Panc1 (cell line): Measurements from ENCODE around the gene UFD1. TPM values are rescaled to one million over a fixed set of nuclear protein-coding genes. Genes with fewer than 3 reads are reported as not detected.

Experiments
- ATAC-seq: fragments of 200-7000 bp; cut with Tn5 transposase; 2 replicates; pipeline ENCODE4 v1.9.1; 2020; ENCODE audit warnings: mild to moderate bottlenecking, moderate library complexity
- BruUV-seq: library from RNA; stranded (reverse); fragments of 400-500 nt; replicated peaks from 2 replicates; lab custom pipeline; 2021; lab: Mats Ljungman, UMichigan
- CTCF ChIA-PET: fragments of 300-600 bp; sonication (Branson Sonifier 250); formaldehyde crosslinking; loops from one replicate; lab custom pipeline; 2022; ENCODE audit warnings: antibody characterized with exemption; lab: Charles Lee
- POLR2A ChIA-PET: fragments of 300-600 bp; sonication (Branson Sonifier 250); formaldehyde crosslinking; loops from one replicate; lab custom pipeline; 2022; ENCODE audit warnings: antibody characterized with exemption; lab: Charles Lee
- DNase-seq: peaks from one replicate; pipeline ENCODE4 v3.0.0-alpha.2; 2010; ENCODE audit warnings: low read depth, low spot score
- H3K27ac ChIP-seq: 2 replicates; pipeline ENCODE4 v1.5.1; 2011; ENCODE audit warnings: mild to moderate bottlenecking, low read length, inconsistent platforms
- H3K27me3 ChIP-seq: fragments of 200-500 bp; sonication (Bioruptor generic); 2 replicates; pipeline ENCODE4 v1.6.0; 2014; ENCODE audit warnings: low read length, inconsistent platforms; ENCODE audit not compliant: control insufficient read depth, insufficient read depth
- H3K36me3 ChIP-seq: fragments of 200-500 bp; sonication (Bioruptor generic); 2 replicates; pipeline ENCODE4 v1.5.1; 2014; ENCODE audit warnings: inconsistent platforms, mild to moderate bottlenecking, low read length, moderate library complexity; ENCODE audit not compliant: control insufficient read depth, insufficient read depth
- H3K4me1 ChIP-seq: 2 replicates; pipeline ENCODE4 v1.5.1; 2011; ENCODE audit warnings: inconsistent platforms, mild to moderate bottlenecking, low read length, moderate library complexity; ENCODE audit not compliant: control insufficient read depth, insufficient read depth
- H3K4me3 ChIP-seq, 2 experiments: 2 replicates each; pipeline ENCODE4 v1.5.1; 2011 to 2012; ENCODE audit warnings: low read depth in 2 of 2, low read length in 2 of 2, mild to moderate bottlenecking in 2 of 2, inconsistent platforms in 1 of 2, moderate library complexity in 1 of 2
- H3K9me3 ChIP-seq: fragments of 200-500 bp; sonication (Bioruptor generic); 2 replicates; pipeline ENCODE4 v1.5.1; 2014; ENCODE audit warnings: low read depth, mild to moderate bottlenecking, inconsistent platforms, low read length, moderate library complexity; ENCODE audit not compliant: control insufficient read depth, insufficient read depth
- POLR2AphosphoS5 ChIP-seq: IDR thresholded peaks from 2 replicates; pipeline ENCODE4 v1.6.1; 2012; ENCODE audit warnings: mild to moderate bottlenecking, low read depth, low read length, moderate library complexity
- SIN3A ChIP-seq: IDR thresholded peaks from 2 replicates; pipeline ENCODE4 v1.6.1; 2012; ENCODE audit warnings: low read depth, mild to moderate bottlenecking, low read length, moderate library complexity, borderline replicate concordance; ENCODE audit not compliant: insufficient read depth
- TCF7L2 ChIP-seq: IDR thresholded peaks from 2 replicates; pipeline ENCODE4 v1.6.1; 2011; ENCODE audit warnings: mild to moderate bottlenecking, low read depth, low read length, inconsistent platforms
- in situ Hi-C: cut with HindIII; loops from 2 replicates; pipeline ENCODE4 v1.10.0; 2016; ENCODE audit warnings: low sequenced_read_pairs, low pct_unique_long_range_greater_than_20kb
- intact Hi-C: fragments of 100-400 bp; cut with micrococcal nuclease; formaldehyde crosslinking; loops from one replicate; pipeline ENCODE4 v1.10.0; 2022; ENCODE audit not compliant: unreplicated experiment
- total RNA-seq: library from RNA; stranded (reverse); gene quantifications from one replicate; pipeline ENCODE4 v1.2.1, GENCODE V29; 2021; ENCODE audit not compliant: unreplicated experiment
- TF ChIP-seq, protein P1 (sequence below): fragments of 450-650 bp; IDR thresholded peaks from 2 replicates; pipeline ENCODE4 v1.5.1; 2017; ENCODE audit warnings: mild to moderate bottlenecking
- TF ChIP-seq, protein P2 (sequence below), 2 experiments: IDR thresholded peaks; 2 replicates each; pipeline ENCODE4 v1.6.1; 2011 to 2012; ENCODE audit warnings: low read depth in 2 of 2, control low read depth in 1 of 2, low read length in 1 of 2, mild to moderate bottlenecking in 1 of 2, moderate library complexity in 1 of 2; ENCODE audit not compliant: insufficient read depth in 1 of 2

UFD1 gene
- total RNA-seq, 1 experiment from 2014 or later: 82.8 TPM

DNA sequence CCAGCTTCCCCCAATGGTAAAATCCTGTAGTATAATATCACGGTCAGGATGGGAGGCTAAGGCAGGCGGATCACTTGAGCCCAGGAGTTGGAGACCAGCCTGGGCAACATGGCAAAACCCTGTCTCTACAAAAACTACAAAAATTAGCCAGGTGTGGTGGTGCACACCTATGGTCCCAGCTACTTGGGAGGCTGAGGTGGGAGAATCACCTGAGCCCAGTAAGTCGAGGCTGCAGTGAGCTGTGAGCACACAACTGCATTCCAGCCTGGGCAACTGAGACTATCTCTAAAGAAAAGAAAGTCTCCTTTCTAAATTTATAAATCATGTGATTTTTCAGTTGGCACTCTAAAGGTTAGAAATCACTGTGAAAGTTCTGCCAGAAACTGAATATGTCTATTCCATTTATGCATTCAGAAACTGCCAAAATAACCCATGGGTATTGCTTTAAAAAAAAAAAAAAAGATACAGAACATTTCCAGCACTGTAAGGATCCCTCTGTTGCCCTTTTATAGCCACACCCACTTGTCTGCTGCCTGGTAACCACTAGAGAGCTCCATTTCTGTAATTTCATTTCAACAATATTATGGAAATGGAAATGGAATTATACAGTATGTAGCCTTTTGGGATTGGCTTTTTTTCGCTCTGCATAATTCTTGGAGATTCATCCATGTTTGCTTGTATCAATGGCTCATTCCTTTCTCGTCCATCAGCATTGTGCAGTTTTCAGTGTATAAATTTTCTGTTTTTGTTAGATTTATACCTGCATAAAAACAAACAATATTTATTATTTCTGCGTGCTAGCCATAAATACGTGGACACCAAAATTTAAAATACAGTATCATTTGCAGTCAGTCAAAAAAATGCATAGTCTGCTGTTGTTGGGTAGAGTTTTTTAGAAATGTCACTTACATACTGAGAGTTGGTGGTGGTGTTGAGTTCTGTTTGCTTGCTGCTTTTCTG, 10.2 kb upstream of the UFD1 start:
- CTCF ChIA-PET: interaction anchor here (0.7 kb wide), 1 partner anchor 9 kb away, joined by 5 read pairs; no protein-coding TSS in a partner anchor
- Histone ChIP-seq H3K4me1 (no peaks in the 10 kb centered on the region), H3K27me3 (no peaks in the 10 kb centered on the region), H3K9me3 (no peaks in the 10 kb centered on the region), H3K4me3 (no peak overlapping the region), H3K27ac (no peak overlapping the region), H3K36me3 (peaks cover 5% of the 10 kb centered on the region)
- TF ChIP-seq POLR2AphosphoS5 (no peak), TCF7L2 (no peak)
- TF ChIP-seq, protein P1, sequence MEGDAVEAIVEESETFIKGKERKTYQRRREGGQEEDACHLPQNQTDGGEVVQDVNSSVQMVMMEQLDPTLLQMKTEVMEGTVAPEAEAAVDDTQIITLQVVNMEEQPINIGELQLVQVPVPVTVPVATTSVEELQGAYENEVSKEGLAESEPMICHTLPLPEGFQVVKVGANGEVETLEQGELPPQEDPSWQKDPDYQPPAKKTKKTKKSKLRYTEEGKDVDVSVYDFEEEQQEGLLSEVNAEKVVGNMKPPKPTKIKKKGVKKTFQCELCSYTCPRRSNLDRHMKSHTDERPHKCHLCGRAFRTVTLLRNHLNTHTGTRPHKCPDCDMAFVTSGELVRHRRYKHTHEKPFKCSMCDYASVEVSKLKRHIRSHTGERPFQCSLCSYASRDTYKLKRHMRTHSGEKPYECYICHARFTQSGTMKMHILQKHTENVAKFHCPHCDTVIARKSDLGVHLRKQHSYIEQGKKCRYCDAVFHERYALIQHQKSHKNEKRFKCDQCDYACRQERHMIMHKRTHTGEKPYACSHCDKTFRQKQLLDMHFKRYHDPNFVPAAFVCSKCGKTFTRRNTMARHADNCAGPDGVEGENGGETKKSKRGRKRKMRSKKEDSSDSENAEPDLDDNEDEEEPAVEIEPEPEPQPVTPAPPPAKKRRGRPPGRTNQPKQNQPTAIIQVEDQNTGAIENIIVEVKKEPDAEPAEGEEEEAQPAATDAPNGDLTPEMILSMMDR: no peak
- BruUV-seq: no TSS peak
- POLR2A ChIA-PET: no interaction called here
- ATAC-seq (no peak), DNase-seq (no peak)
- in situ Hi-C loops: no loop called here
- intact Hi-C loops: no loop called here

DNA sequence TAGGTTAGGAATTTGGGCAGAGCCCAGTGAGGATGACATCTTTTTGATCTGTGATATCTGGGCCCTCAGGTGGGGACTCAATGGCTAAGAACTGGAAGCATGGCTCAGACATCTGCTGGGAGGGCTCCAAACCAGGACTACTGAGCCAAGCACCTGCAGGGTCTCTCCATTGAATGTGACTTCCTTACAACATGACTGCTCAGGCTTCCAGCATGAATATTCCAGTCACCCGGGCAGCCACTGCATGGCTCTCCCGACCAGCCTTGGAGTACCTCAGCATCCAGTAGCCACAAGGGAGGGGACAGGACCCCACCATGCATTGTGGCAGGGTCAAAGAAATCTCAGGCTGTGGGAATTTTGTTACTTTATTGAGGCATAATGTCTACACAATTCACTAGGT, 9.3 kb upstream of the UFD1 start:
- Histone ChIP-seq H3K4me1 (no peaks in the 10 kb centered on the region), H3K27me3 (no peaks in the 10 kb centered on the region), H3K27ac (no peak overlapping the region), H3K9me3 (no peaks in the 10 kb centered on the region), H3K4me3 (no peak overlapping the region), H3K36me3 (peaks cover 3% of the 10 kb centered on the region; the same call in 1 of the 2 replicates)
- in situ Hi-C loops: no loop called here
- DNase-seq: no peak
- intact Hi-C loops: no loop called here
- no TSS peak for BruUV-seq
- ATAC-seq: no peak
- ChIA-PET POLR2A (no interaction called here), CTCF (no interaction called here)
- no peak for TF ChIP-seq POLR2AphosphoS5
- no peak for TF ChIP-seq TCF7L2
- TF ChIP-seq, protein P1: no peak
- TF ChIP-seq, protein P2, sequence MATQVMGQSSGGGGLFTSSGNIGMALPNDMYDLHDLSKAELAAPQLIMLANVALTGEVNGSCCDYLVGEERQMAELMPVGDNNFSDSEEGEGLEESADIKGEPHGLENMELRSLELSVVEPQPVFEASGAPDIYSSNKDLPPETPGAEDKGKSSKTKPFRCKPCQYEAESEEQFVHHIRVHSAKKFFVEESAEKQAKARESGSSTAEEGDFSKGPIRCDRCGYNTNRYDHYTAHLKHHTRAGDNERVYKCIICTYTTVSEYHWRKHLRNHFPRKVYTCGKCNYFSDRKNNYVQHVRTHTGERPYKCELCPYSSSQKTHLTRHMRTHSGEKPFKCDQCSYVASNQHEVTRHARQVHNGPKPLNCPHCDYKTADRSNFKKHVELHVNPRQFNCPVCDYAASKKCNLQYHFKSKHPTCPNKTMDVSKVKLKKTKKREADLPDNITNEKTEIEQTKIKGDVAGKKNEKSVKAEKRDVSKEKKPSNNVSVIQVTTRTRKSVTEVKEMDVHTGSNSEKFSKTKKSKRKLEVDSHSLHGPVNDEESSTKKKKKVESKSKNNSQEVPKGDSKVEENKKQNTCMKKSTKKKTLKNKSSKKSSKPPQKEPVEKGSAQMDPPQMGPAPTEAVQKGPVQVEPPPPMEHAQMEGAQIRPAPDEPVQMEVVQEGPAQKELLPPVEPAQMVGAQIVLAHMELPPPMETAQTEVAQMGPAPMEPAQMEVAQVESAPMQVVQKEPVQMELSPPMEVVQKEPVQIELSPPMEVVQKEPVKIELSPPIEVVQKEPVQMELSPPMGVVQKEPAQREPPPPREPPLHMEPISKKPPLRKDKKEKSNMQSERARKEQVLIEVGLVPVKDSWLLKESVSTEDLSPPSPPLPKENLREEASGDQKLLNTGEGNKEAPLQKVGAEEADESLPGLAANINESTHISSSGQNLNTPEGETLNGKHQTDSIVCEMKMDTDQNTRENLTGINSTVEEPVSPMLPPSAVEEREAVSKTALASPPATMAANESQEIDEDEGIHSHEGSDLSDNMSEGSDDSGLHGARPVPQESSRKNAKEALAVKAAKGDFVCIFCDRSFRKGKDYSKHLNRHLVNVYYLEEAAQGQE (IDR thresholded peaks at IDR 0.05; ENCODE audit: insufficient read depth in 1 of 2, low read depth in 2 of 2, low read length in 1 of 2): no peak
- TF ChIP-seq SIN3A: no peak
